IPS DF 4.7 (cell line): ENCODE data around the gene FAM78A.
"Not testable (repeated sequence)": the region's sequence is repeated elsewhere in the genome, so short reads cannot be mapped to it uniquely, and the experiment has no call there.

Source experiments
- DNase-seq: peaks from one replicate; pipeline ENCODE4 v3.0.0-alpha.2; 2013; ENCODE audit warnings: low spot score; ENCODE audit errors: extremely low read depth

The FAM78A gene

GRCh38 chr9:131266266-131267229, 9.8 kb downstream of the FAM78A start:
- DNase-seq: no peak

- DNase-seq: no peak
These were observed 12.1 kb downstream of the FAM78A start for GRCh38 chr9:131264231-131264630.

GRCh38 chr9:131263701-131264100, 12.6 kb downstream of the FAM78A start:
- no peak for DNase-seq

- DNase-seq: not testable (repeated sequence)
These were observed 13.3 kb downstream of the FAM78A start for GRCh38 chr9:131263033-131263343.

GRCh38 chr9:131262327-131263032, 13.8 kb downstream of the FAM78A start:
- DNase-seq: no peak

GRCh38 chr9:131260751-131261452, 15.4 kb downstream of the FAM78A start:
- no peak for DNase-seq

GRCh38 chr9:131259916-131260597, 16.3 kb downstream of the FAM78A start:
- no peak for DNase-seq

- DNase-seq: no peak
These were observed 16.8 kb downstream of the FAM78A start for GRCh38 chr9:131259432-131259898.

- DNase-seq: no peak
These were observed 17.4 kb downstream of the FAM78A start for GRCh38 chr9:131258698-131259431.

- no peak for DNase-seq
These were observed 18.1 kb downstream of the FAM78A start for GRCh38 chr9:131258186-131258585.

GRCh38 chr9:131257266-131258025, 18.9 kb downstream of the FAM78A start:
- no peak for DNase-seq

GRCh38 chr9:131255676-131256197, 20.6 kb downstream of the FAM78A start:
- no peak for DNase-seq

GRCh38 chr9:131254626-131255025, 21.7 kb downstream of the FAM78A start:
- DNase-seq: no peak

GRCh38 chr9:131253891-131254491, 22.3 kb downstream of the FAM78A start:
- no peak for DNase-seq

GRCh38 chr9:131252120-131252519, 24.2 kb downstream of the FAM78A start:
- DNase-seq: no peak

- DNase-seq: no peak
These were observed 29.7 kb downstream of the FAM78A start for GRCh38 chr9:131246618-131247017.

- not testable (repeated sequence) for DNase-seq
These were observed 32.0 kb downstream of the FAM78A start for GRCh38 chr9:131244331-131244730.

GRCh38 chr9:131240047-131240921, 36.0 kb downstream of the FAM78A start:
- no peak for DNase-seq
